Ovary (tissue), 9 donors: ENCODE measurements around the gene PSMG3. TPM values are rescaled to one million over a fixed set of nuclear protein-coding genes. Genes with fewer than 3 reads are reported as not detected.

Experiments used
- DNase-seq, 5 donors: peaks; one replicate each; pipeline ENCODE4 v3.0.0-alpha.2; 2019 to 2020
- H3K27ac ChIP-seq, 2 donors: fragments of 200-600 bp; one replicate each; pipeline versions ENCODE4 v1.5.1 to v1.8.0; 2019 to 2022
- H3K27me3 ChIP-seq: fragments of 200-600 bp; one replicate; pipeline ENCODE4 v1.8.0; 2022
- H3K36me3 ChIP-seq: fragments of 200-600 bp; sonication (generic); one replicate; pipeline ENCODE4 v1.5.1; 2019
- H3K4me1 ChIP-seq: one replicate; pipeline ENCODE4 v1.8.1; 2013; ENCODE audit warnings: mild to moderate bottlenecking, moderate library complexity; ENCODE audit not compliant: insufficient read depth
- H3K4me3 ChIP-seq: fragments of 200-600 bp; sonication (generic); one replicate; pipeline ENCODE4 v1.5.1; 2017
- H3K9me3 ChIP-seq, 2 donors: fragments of 200-600 bp in 1 of 2; sonication (generic) in 1 of 2; one replicate each; pipeline versions ENCODE4 v1.5.1 to v1.8.1; 2013 to 2019; ENCODE audit warnings: mild to moderate bottlenecking in 1 of 2, moderate library complexity in 1 of 2
- EP300 ChIP-seq: sonication (generic); formaldehyde crosslinking; IDR thresholded peaks from one replicate; pipeline ENCODE4 v1.6.1; 2017; ENCODE audit warnings: antibody characterized with exemption
- POLR2A ChIP-seq: fragments of 450-650 bp; IDR thresholded peaks from one replicate; pipeline ENCODE4 v1.6.1; 2017; ENCODE audit warnings: antibody characterized with exemption, mild to moderate bottlenecking, moderate library complexity
- WGBS, 3 donors: extraction: QIAGEN DNeasy Blood & Tissue Kit in 1 of 3; methylation state at CpG; one replicate each; pipeline versions ENCODE4 v1.1.5 to v1.1.7; 2013 to 2017; 5-methylcytosine and 5-hydroxymethylcytosine counted together
- intact Hi-C, 4 donors: fragments of 100-400 bp; cut with DNase I; formaldehyde crosslinking; loops; one replicate each; pipeline versions ENCODE4 v1.11.0 to v1.15.1; 2022 to 2023
- polyA plus RNA-seq, 2 donors: library from polyadenylated mRNA; stranded (reverse); fragments of 200-250 nt in 1 of 2; fragments of 350-450 nt in 1 of 2; fragmentation: Illumina TruSeq in 1 of 2; extraction: RNeasy Lipid Tissue Mini Kit (QIAGEN cat#74804) in 1 of 2; gene quantifications; one replicate each; pipeline ENCODE4 v1.2.3, GENCODE V29; 2013 to 2014
- total RNA-seq, 7 donors: library from RNA; depleted of rRNA in 2 of 7; stranded (reverse); fragments of >200 nt in 2 of 7; fragmentation: NEBNext Ultra II Directional in 3 of 7; extraction: Animal tissue kit (Norgen Biotek cat#: 25700) in 3 of 7; gene quantifications; one replicate each; pipeline versions ENCODE4 v1.1.0 to v1.2.4, GENCODE V29; 2016 to 2023
- TF ChIP-seq, protein P1 (sequence below), 3 donors: fragments of 450-650 bp in 2 of 3; fragments of 200-600 bp in 1 of 3; IDR thresholded peaks; one replicate each; pipeline versions ENCODE4 v1.5.1 to v1.8.0; 2016 to 2022; ENCODE audit warnings: antibody characterized with exemption in 3 of 3, mild to moderate bottlenecking in 1 of 3
- donor health status: DM: no; HTN: no; CAD: no; lungs with moderate emphysema.
- donor health status: DM: no; HTN: no; CAD: no.
- donor health status: Bipolar disorder and iron deficiency.
- donor health status: DM: yes; HTN: yes; CAD: no.
- donor health status: DM: no; HTN: no; CAD: no.
- donor health status: DM: yes; HTN: yes; CAD: no.

The PSMG3 gene
- total and polyA plus RNA-seq, 9 donors = 12.7 to 34.5 (median 18.6) TPM

DNA sequence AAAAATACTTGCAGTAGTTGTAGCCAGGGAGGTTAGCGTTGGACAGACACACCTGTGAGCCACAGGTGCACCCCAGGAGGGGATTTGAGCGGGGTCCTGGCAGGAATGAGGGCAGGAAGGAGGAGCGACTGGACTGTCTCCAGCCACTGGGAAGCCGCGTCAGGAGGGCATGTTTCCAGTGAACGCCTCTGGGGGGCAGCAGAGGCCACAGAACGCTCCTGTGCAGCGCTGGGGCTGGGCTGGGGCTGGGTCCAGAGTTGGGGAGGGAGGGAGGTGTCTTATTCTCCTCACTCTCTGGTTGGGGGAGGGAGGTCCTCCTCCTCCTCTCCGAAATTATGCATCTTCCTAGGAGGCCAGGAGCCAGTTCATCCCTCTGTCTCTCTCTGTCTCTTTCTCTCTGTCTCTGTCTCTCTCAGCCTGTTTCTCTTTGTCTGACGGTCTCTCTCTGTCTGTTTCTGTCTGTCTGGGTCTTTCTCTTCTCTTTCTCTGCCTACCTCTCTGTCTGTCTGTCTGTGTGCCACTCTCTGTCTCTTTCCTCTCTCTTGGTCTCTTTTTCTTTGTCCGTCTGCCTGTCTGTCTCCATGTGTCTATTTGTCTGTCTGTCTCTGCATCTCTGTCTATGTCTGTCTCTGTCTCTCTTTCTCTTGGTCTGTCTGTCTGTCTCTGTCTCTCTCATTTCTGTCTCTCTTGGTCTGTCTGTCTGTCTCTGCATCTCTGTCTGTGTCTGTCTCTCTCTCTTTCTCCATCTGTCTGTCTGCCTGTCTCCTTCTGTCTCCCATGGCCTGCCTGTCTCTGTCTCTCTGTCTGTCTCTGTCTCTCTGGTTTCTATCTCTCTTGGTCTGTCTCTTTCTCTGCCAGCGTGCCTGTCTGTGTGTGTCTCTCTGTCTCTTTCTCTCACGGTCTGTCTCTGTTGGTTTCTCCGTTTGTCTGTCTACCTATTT, 9.9 kb upstream of the PSMG3 start:
- Histone ChIP-seq H3K4me3 (no peak overlapping the region), H3K27ac (no peak overlapping the region), H3K9me3 (no peaks in the 10 kb centered on the region), H3K4me1 (no peaks in the 10 kb centered on the region), H3K27me3 (no peaks in the 10 kb centered on the region), H3K36me3 (no peaks in the 10 kb centered on the region)
- intact Hi-C loops = loop anchor here (5.0 to 10.0 kb wide), 6 partner anchors 625 to 1783 kb away; no protein-coding TSS in a partner anchor
- TF ChIP-seq EP300 (no peak), POLR2A (no peak)
- TF ChIP-seq, protein P1, sequence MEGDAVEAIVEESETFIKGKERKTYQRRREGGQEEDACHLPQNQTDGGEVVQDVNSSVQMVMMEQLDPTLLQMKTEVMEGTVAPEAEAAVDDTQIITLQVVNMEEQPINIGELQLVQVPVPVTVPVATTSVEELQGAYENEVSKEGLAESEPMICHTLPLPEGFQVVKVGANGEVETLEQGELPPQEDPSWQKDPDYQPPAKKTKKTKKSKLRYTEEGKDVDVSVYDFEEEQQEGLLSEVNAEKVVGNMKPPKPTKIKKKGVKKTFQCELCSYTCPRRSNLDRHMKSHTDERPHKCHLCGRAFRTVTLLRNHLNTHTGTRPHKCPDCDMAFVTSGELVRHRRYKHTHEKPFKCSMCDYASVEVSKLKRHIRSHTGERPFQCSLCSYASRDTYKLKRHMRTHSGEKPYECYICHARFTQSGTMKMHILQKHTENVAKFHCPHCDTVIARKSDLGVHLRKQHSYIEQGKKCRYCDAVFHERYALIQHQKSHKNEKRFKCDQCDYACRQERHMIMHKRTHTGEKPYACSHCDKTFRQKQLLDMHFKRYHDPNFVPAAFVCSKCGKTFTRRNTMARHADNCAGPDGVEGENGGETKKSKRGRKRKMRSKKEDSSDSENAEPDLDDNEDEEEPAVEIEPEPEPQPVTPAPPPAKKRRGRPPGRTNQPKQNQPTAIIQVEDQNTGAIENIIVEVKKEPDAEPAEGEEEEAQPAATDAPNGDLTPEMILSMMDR (IDR thresholded peaks at IDR 0.05) = peak; percentile 52 to 72 (median 64)
- DNase-seq = peak; percentile 58 to 82 (median 80)
- 21 to 29% (median 24%) methylated on average over 13 to 14 of the region's 14 CpGs for WGBS, 3 donors

DNA sequence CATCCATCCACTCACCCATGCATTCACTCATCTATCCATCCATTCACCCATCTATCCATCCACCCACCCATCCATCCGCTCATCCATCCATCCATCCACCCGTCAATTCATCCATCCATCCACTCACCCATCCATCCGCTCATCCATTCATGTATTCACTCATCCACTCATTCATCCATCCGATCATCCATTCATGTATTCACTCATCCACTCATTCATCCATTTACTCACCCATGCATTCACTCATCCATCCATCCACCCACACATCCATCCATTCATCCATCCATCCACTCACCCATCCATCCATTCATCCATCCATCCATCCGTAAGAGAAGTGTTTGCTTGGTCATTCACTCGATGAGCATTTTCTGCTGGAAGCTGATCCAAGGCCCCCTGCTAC, 8.7 kb upstream of the PSMG3 start:
- H3K9me3 ChIP-seq = no peaks in the 10 kb centered on the region
- intact Hi-C loops = loop anchor here in 2 of 4 donors (5.0 to 10.0 kb wide), 2 partner anchors 766 to 769 kb away; no protein-coding TSS in a partner anchor
- no peaks in the 10 kb centered on the region for H3K4me1 ChIP-seq
- no peaks in the 10 kb centered on the region for H3K27me3 ChIP-seq
- no peak for DNase-seq
- no peaks in the 10 kb centered on the region for H3K36me3 ChIP-seq
- no peak overlapping the region for H3K27ac ChIP-seq
- TF ChIP-seq, protein P1 (IDR thresholded peaks at IDR 0.05) = no peak
- no peak for TF ChIP-seq POLR2A
- no peak for TF ChIP-seq EP300
- H3K4me3 ChIP-seq = no peak overlapping the region
- WGBS, 3 donors = 86 to 93% (median 88%) methylated on average over 6 of the region's 6 CpGs

DNA sequence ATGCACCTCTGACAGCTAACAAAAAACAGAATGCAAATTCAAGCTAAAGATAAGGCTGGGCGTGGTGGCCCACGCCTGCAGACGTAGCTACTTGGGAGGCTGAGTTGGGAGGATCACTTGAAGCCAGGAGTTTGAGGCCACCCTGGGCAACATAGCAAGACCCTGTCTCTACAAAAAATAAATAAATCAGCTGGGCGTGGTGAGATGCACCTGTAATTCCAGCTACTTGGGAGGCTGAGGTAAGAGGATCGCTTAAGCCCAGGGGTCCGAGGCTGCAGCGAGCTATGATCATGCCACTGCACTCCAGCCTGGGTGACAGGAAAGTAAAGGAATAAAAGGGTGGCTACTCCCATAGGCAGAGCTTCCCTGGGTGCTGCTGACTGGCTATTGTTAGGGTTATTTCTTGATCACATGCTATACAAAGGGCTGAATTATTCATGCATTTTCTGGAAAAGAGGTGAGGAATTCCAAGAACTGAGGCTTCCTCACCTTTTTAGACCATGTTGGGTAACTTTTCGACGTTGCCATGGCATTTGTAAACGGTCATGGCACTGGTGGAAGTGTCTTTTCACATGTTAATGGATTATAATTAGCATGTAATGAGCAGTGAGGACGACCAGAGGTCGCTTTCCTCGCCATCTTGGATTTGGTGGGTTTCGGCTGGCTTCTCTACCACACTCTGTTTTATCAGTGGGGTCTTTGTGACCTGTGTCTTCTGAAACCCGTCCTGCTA, 6.9 kb upstream of the PSMG3 start:
- H3K9me3 ChIP-seq = no peaks in the 10 kb centered on the region
- no peak for DNase-seq
- H3K36me3 ChIP-seq = no peaks in the 10 kb centered on the region
- H3K4me1 ChIP-seq = no peaks in the 10 kb centered on the region
- no peak overlapping the region for H3K4me3 ChIP-seq
- 63 to 72% (median 64%) methylated on average over 15 of the region's 15 CpGs for WGBS, 3 donors
- no peak for TF ChIP-seq POLR2A
- TF ChIP-seq, protein P1 (IDR thresholded peaks at IDR 0.05) = no peak
- no peak for TF ChIP-seq EP300
- no peaks in the 10 kb centered on the region for H3K27me3 ChIP-seq
- intact Hi-C loops = loop anchor here in 2 of 4 donors (5.0 to 10.0 kb wide), 2 partner anchors 768 to 771 kb away; no protein-coding TSS in a partner anchor
- H3K27ac ChIP-seq = no peak overlapping the region

DNA sequence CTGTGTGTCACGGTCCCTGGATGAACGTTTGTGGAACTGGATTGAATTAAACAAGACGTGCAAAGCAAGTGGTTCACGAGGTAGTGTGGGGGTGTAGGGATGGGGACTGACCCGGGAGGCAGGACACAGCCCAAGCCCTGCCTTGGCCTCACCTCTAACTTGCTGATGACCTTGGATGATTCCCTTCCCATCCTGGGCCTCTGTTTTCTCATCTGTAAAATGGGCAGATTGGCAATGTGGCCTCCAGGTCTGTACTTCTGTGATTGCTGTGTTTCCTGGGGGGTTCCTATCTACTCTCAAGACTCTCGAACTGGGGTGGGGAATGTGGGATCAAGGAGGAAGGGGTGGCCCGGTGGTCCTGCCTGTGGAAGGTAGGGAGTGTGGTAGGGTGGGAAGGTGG, 6.0 kb upstream of the PSMG3 start:
- WGBS, 3 donors = 79 to 89% (median 83%) methylated on average over 7 of the region's 7 CpGs
- Histone ChIP-seq H3K27ac (no peak overlapping the region), H3K4me3 (no peak overlapping the region), H3K4me1 (peaks cover 3% of the 10 kb centered on the region), H3K36me3 (no peaks in the 10 kb centered on the region), H3K9me3 (no peaks in the 10 kb centered on the region), H3K27me3 (no peaks in the 10 kb centered on the region)
- DNase-seq = no peak
- intact Hi-C loops = loop anchor here in 2 of 4 donors (5.0 to 10.0 kb wide), 2 partner anchors 769 to 771 kb away; no protein-coding TSS in a partner anchor
- TF ChIP-seq POLR2A = no peak
- TF ChIP-seq EP300 = no peak
- TF ChIP-seq, protein P1 (IDR thresholded peaks at IDR 0.05) = no peak
